Colonic mucosa (tissue), 4 donors: ENCODE data around the gene PIP5K1C. TPM values are rescaled to one million over a fixed set of nuclear protein-coding genes. Genes with fewer than 3 reads are reported as not detected.

ENCODE experiments used
- DNase-seq: peaks from one replicate; pipeline ENCODE4 v3.0.0-alpha.2; 2020
- H3K27ac ChIP-seq: fragments of 200-600 bp; one replicate; pipeline ENCODE4 v1.8.0; 2021
- H3K27me3 ChIP-seq: fragments of 200-600 bp; one replicate; pipeline ENCODE4 v1.8.0; 2021
- H3K36me3 ChIP-seq: fragments of 200-600 bp; one replicate; pipeline ENCODE4 v1.8.0; 2021
- H3K4me1 ChIP-seq: fragments of 200-600 bp; one replicate; pipeline ENCODE4 v1.8.0; 2021; ENCODE audit warnings: mild to moderate bottlenecking
- H3K4me3 ChIP-seq: fragments of 200-600 bp; one replicate; pipeline ENCODE4 v1.8.0; 2021
- H3K9ac ChIP-seq, 2 donors: one replicate each; pipeline ENCODE4 v1.7.0; 2013; ENCODE audit warnings: control low read depth in 2 of 2, low read depth in 2 of 2, low read length in 2 of 2
- H3K9me3 ChIP-seq: fragments of 200-600 bp; one replicate; pipeline ENCODE4 v1.8.0; 2021
- intact Hi-C: fragments of 100-400 bp; cut with DNase I; formaldehyde crosslinking; loops from one replicate; pipeline ENCODE4 v1.14.1; 2022
- total RNA-seq, 2 donors: library from RNA; stranded (reverse); fragmentation: NEBNext Ultra II Directional in 1 of 2; extraction: Animal tissue kit (Norgen Biotek cat#: 25700) in 1 of 2; gene quantifications; one replicate each; pipeline ENCODE4 v1.2.1, GENCODE V29; 2021
- TF ChIP-seq, protein P1 (sequence below): fragments of 200-600 bp; IDR thresholded peaks from one replicate; pipeline ENCODE4 v1.8.0; 2022; ENCODE audit warnings: antibody characterized with exemption, mild to moderate bottlenecking
- donor health status: healthy.
- donor health status: DM: no; HTN: no; CAD: no.
- donor health status: DM: no; HTN: no; CAD: no.

The PIP5K1C gene
- total RNA-seq, 2 donors from 2014 or later, result 22.8 to 31.2 TPM

DNA sequence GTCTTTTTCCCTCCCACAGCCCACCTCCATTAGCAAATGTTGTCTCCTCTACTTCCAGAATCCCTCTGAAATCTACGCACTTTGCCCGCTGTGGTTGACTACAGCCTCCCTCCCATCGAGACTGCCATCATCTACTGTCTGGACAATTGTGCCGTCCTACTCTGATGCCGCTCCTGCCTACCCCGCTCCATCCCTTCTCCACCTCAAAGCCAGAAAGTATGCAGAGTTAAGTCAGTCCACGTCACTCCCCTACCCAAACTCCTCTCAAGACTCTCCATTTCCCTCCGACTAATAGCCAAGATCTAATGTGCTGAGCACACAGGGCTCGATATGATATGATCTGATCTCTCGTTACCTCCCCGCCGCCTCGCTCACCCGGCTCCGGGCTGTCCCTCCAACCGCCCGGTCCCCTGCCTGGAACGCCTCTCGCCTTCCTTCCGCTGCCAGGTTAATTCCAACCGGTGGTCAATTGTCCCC lies 74.2 kb downstream of the PIP5K1C start:
- TF ChIP-seq, protein P1, sequence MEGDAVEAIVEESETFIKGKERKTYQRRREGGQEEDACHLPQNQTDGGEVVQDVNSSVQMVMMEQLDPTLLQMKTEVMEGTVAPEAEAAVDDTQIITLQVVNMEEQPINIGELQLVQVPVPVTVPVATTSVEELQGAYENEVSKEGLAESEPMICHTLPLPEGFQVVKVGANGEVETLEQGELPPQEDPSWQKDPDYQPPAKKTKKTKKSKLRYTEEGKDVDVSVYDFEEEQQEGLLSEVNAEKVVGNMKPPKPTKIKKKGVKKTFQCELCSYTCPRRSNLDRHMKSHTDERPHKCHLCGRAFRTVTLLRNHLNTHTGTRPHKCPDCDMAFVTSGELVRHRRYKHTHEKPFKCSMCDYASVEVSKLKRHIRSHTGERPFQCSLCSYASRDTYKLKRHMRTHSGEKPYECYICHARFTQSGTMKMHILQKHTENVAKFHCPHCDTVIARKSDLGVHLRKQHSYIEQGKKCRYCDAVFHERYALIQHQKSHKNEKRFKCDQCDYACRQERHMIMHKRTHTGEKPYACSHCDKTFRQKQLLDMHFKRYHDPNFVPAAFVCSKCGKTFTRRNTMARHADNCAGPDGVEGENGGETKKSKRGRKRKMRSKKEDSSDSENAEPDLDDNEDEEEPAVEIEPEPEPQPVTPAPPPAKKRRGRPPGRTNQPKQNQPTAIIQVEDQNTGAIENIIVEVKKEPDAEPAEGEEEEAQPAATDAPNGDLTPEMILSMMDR, result no peak
- Histone ChIP-seq H3K9ac (peak overlapping the region; percentile 66 to 81), H3K36me3 (no peaks in the 10 kb centered on the region), H3K9me3 (no peaks in the 10 kb centered on the region), H3K4me3 (peak overlapping the region; percentile 97), H3K27ac (peak overlapping the region; percentile 77), H3K4me1 (peaks cover 14% of the 10 kb centered on the region), H3K27me3 (no peaks in the 10 kb centered on the region)
- DNase-seq, result no peak
- intact Hi-C loops, result no loop called here

DNA sequence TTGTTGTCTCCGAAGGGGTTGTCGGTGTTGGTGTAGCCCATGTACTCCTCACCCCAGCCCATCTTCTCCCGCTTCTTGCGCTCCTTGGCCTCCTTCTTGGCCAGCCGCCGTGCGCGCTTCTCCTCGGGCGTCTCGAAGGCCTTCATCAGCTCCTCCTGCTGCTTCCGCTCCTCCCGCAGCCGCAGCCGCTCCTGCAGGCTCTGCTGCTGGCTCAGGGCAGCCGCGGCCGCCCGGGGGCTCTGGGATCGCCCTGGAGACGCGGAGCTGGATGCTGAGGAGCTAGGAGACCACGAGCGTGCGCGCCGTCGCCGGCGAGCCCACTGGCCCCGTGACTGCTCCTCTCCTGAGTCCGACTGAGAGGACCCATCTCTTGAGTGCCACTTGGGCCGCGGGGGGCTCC lies 76.6 kb downstream of the PIP5K1C start:
- H3K27me3 ChIP-seq, result no peaks in the 10 kb centered on the region
- no peaks in the 10 kb centered on the region for H3K36me3 ChIP-seq
- intact Hi-C loops, result no loop called here
- H3K27ac ChIP-seq, result no peak overlapping the region
- H3K9ac ChIP-seq, result no peak overlapping the region
- H3K4me3 ChIP-seq, result no peak overlapping the region
- H3K9me3 ChIP-seq, result no peaks in the 10 kb centered on the region
- peaks cover 14% of the 10 kb centered on the region for H3K4me1 ChIP-seq
- TF ChIP-seq, protein P1, result no peak
- DNase-seq, result no peak

DNA sequence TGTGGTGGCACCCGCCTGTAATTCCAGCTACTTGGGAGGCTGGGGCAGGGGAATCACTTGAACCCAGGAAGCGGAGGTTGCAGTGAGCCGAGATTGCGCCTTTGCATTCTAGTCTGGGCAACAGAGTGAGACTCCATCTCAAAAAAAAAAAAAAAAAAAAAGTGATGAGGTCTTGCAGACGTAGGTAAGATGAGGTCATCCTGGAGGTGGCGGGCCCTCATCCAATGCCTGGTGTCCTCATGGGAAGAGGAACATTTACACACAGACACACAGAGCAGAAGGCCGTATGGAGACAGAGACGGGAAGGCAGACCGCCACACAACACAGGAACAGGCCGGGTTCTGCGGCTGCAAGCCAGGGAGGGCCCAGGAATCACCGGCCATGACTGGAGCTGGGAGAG lies 78.0 kb downstream of the PIP5K1C start:
- intact Hi-C loops, result no loop called here
- TF ChIP-seq, protein P1, result no peak
- no peak for DNase-seq

DNA sequence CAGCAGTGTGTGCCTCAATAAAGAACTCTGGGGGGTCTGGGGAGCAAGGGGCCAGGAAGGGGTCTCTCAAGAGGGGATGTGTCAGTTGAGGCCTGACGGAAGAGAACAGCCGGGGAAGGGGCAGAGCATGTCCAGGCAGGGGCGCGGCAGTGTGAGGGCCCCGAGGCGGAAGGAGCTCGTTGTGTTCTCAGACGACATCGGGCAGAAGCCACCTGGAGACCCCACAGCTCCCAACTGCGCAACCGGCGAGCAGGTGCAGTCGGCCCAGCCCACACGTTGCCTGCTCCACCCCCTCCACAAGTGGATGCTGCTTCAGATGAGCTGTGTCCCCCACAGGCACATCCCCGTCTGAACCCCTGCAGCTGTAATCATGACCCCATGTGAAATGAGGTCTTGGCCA lies 78.6 kb downstream of the PIP5K1C start:
- no peak for DNase-seq
- H3K4me1 ChIP-seq, result peaks cover 10% of the 10 kb centered on the region
- intact Hi-C loops, result no loop called here

More for the DNA sequence above, 78.0 kb downstream of the PIP5K1C start:
- Histone ChIP-seq H3K36me3 (no peaks in the 10 kb centered on the region), H3K27me3 (no peaks in the 10 kb centered on the region), H3K9ac (no peak overlapping the region), H3K27ac (no peak overlapping the region), H3K4me1 (peaks cover 11% of the 10 kb centered on the region), H3K4me3 (no peak overlapping the region), H3K9me3 (no peaks in the 10 kb centered on the region)

DNA sequence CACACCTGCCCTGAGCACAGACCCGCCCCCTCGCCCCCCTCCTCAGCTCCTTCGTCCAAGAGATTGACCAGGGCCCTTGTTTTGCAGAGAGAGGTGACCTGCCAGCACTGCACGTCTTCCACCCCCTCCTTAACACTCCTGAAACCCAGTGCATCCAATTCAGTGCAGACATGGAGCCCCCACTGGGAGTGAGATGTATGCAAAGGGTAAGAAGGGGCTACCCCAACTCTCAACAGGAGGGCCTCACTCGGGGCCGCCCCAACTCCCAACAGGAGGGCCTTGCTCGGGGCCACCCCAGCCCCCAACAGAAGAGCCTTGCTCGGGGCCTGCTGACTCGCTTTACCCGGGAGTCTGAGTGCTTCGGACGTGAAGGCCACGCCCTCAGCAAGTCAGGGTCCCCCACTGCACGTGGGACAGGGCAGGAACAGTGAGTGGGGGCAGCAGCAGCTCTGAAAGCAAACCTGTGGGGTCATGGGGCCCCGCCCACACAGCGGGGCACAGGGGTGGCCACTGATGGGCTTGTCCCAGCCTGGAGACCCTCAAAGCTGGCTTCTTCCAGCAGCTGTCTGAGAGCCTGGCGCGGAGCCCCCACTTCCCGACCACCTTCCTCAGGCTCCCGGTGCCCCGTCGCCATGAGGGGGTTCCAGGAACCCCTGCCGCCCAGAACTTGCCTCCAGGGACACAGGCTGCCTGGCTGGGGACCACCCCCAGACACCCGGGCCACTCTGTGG lies 79.3 kb downstream of the PIP5K1C start:
- TF ChIP-seq, protein P1, result no peak
- H3K9me3 ChIP-seq, result no peaks in the 10 kb centered on the region
- H3K36me3 ChIP-seq, result no peaks in the 10 kb centered on the region
- DNase-seq, result no peak
- H3K4me1 ChIP-seq, result peaks cover 10% of the 10 kb centered on the region
- H3K4me3 ChIP-seq, result no peak overlapping the region
- H3K27ac ChIP-seq, result no peak overlapping the region
- intact Hi-C loops, result no loop called here
- no peak overlapping the region for H3K9ac ChIP-seq
- H3K27me3 ChIP-seq, result no peaks in the 10 kb centered on the region

More for the DNA sequence above, 78.6 kb downstream of the PIP5K1C start:
- TF ChIP-seq, protein P1, result no peak
- no peak overlapping the region for H3K4me3 ChIP-seq
- no peaks in the 10 kb centered on the region for H3K36me3 ChIP-seq
- H3K9ac ChIP-seq, result no peak overlapping the region
- no peak overlapping the region for H3K27ac ChIP-seq
- H3K9me3 ChIP-seq, result no peaks in the 10 kb centered on the region
- H3K27me3 ChIP-seq, result no peaks in the 10 kb centered on the region
